GM19351 (cell line): ENCODE measurements around the gene UVRAG.
"Not testable (repeated sequence)": the region's sequence is repeated elsewhere in the genome, so short reads cannot be mapped to it uniquely, and the experiment has no call there.

ENCODE experiments used
- ATAC-seq: cut with Tn5 transposase; IDR thresholded peaks from one replicate; pipeline ENCODE4 v1.9.1; 2021; ENCODE audit warnings: mild to moderate bottlenecking, moderate library complexity; ENCODE audit not compliant: unreplicated experiment

The UVRAG gene

GRCh38 chr11:76048763-76049162 lies 233.8 kb downstream of the UVRAG start:
- no peak for ATAC-seq

DNA sequence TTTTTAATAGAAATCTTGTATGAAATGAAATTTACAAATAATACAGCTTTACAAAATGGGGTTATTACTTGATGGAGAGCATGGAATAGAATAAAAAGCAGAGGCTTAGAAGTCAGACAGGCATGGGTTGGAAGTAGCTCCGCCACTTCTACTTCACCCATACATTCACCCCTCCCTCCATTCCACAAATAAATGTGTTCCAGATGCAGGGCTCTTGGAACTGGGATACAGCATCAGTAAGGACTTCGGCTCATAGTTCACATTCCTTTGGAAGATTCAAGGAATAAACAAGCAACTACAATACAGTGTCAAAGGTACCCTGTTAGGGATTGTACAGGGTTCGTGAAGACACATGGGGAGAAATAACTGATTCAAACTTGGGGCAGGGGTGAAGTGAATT lies 234.5 kb downstream of the UVRAG start:
- no peak for ATAC-seq

GRCh38 chr11:76051937-76052336 lies 236.9 kb downstream of the UVRAG start:
- ATAC-seq = no peak

GRCh38 chr11:76054330-76054729 lies 239.3 kb downstream of the UVRAG start:
- no peak for ATAC-seq

GRCh38 chr11:76056876-76057275 lies 241.9 kb downstream of the UVRAG start:
- ATAC-seq = no peak

GRCh38 chr11:76060475-76061036 lies 245.5 kb downstream of the UVRAG start:
- ATAC-seq = not testable (repeated sequence)

DNA sequence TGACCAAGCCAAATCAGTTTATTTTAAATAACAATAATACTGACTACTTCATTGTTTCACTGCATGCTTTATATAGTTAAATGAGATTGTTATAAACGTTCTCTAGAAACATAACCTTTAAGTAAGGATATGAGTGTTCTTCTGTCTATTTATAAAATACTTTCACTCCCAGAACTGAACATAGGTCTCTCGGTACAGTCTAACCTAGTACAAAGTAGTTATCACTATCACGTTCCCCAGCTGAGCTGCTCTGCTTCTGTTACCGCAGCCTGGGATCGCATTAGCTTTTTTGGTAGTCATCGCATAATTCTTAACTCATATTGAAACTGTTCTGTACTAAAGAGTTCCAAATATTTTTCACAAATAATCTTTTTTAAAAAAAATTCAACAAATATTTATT lies 247.7 kb downstream of the UVRAG start:
- peak; percentile 100 for ATAC-seq

GRCh38 chr11:76064192-76064591 lies 249.2 kb downstream of the UVRAG start:
- ATAC-seq = no peak

- no peak for ATAC-seq
These were observed 252.1 kb downstream of the UVRAG start for GRCh38 chr11:76067099-76067498.

DNA sequence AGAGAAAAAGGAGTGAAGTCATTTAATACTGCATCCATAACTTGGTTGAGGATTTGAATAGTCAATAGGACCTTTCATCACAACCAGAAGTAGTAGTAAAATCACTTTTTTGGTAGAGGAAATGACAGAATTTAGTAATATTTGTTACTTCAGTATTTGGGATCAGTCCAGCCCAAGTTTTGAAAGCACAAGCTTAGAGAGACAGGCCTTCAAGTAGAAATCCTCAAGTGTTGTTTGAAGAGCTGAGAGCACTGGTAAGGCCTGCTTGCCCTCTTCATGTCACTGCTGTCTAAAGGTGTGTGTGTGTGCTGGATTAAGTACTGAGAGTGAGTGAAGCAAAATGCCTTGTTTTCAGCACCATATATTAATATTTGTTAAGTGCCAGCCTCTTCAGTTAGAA lies 254.0 kb downstream of the UVRAG start:
- ATAC-seq = no peak

- no peak for ATAC-seq
These were observed 256.1 kb downstream of the UVRAG start for GRCh38 chr11:76071090-76071489.

GRCh38 chr11:76073724-76074123 lies 258.7 kb downstream of the UVRAG start:
- ATAC-seq = no peak

DNA sequence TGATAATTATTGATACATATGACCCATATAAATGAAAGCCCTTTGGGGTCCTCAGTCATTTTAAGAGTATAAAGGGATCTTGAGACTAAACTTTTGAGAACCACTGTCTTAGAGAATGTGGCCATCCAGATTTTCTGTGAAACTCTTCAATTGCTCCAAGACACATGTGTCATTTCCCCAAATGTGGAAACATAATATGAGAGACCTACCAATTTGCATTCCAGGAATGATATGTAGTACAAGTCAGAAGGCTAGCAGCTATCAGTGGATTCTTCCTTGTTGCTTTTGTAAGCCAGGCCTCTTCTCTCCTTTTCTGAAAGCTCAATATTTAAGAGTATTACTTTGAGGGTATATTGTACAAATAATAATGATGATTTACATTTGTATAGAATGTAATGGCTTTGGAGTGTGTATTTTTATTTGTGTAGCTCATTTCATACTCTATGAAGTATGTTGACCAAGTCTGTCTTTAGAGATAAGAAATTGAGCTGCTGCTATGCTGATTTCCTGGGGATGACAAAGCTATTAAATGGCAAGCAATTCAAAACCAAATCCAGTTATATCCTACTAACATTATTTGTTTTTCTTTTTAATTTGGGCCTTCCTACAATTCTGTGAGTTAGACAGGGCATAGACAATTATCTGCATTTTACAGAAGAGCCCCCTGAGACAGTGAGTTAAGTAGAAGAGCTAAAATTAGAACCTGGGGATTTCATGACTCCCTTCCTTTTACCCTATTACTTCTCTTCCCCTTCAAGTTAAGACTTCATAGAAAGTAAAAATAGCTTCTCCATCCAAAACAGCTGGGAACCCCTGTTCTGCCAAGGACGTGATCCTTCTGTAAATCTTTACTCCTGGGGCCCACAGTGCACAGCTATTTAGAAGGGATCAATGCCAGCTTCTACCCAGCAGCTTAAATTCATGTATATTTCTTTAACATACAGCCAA lies 259.4 kb downstream of the UVRAG start:
- ATAC-seq = no peak

DNA sequence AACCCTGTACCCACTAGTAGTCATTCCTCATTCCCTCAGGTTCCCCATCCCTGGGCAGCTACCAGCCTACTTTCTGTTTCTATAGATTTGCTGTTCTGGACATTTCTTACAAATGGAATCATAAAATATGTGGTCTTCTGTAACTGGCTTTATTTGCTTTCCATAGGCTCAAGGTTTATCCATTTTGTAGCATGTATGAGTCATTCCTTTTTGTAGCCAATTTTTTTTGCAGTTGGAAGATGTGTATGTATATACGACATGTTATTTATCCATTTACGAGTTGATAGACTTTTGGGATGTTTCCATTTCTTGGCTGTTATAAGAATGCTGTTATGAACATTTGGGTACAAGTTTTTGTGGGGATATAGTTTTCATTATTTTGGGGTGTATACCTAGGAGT lies 260.7 kb downstream of the UVRAG start:
- ATAC-seq = no peak

- ATAC-seq = not testable (repeated sequence)
These were observed 261.2 kb downstream of the UVRAG start for GRCh38 chr11:76076253-76076652.

GRCh38 chr11:76076749-76077148 lies 261.7 kb downstream of the UVRAG start:
- ATAC-seq = no peak

GRCh38 chr11:76077575-76078150 lies 262.7 kb downstream of the UVRAG start:
- no peak for ATAC-seq

GRCh38 chr11:76081084-76081483 lies 266.1 kb downstream of the UVRAG start:
- ATAC-seq = not testable (repeated sequence)

- ATAC-seq = no peak
These were observed 268.8 kb downstream of the UVRAG start for GRCh38 chr11:76083563-76084451.

DNA sequence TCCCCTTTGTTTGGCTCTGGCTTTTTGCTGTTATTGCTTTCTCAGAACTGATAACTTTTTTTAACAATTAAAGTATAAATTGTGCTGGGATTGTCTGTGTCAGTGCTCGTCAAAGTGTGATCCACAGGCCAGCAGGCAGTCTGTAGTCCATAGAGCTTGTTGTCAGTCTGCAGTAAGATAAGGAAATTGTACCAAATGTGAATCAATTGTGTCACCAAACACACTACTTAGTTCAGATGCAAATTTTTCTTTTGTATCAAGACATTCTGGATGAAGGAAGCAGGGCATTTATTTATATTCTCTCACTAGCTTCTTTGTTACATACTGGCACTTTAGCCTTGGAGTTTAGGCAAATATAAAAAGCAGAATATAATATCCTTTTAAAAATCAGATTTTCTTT lies 270.3 kb downstream of the UVRAG start:
- ATAC-seq = no peak
